SK-N-DZ (cell line): ENCODE results near the gene SDE2. TPM values are rescaled to one million over a fixed set of nuclear protein-coding genes. Genes with fewer than 3 reads are reported as not detected.
"Not testable (repeated sequence)": the region's sequence is repeated elsewhere in the genome, so short reads cannot be mapped to it uniquely, and the experiment has no call there.

Source experiments
- DNase-seq: peaks from one replicate; pipeline ENCODE4 v3.0.0-alpha.2; 2015; ENCODE audit warnings: low spot score
- polyA plus RNA-seq, 2 experiments: library from polyadenylated mRNA; depleted of rRNA; stranded (reverse); fragments of >200 nt; gene quantifications; 2 replicates each; pipeline ENCODE4 v1.2.3, GENCODE V29; 2014

Gene SDE2
- 15.7 and 18.0 TPM in 2 replicates for polyA plus RNA-seq (2014; cell fraction: cytosol; rRNA removed)
- 5.6 and 6.2 TPM in 2 replicates for polyA plus RNA-seq (2014; cell fraction: nucleus; rRNA removed)

DNA sequence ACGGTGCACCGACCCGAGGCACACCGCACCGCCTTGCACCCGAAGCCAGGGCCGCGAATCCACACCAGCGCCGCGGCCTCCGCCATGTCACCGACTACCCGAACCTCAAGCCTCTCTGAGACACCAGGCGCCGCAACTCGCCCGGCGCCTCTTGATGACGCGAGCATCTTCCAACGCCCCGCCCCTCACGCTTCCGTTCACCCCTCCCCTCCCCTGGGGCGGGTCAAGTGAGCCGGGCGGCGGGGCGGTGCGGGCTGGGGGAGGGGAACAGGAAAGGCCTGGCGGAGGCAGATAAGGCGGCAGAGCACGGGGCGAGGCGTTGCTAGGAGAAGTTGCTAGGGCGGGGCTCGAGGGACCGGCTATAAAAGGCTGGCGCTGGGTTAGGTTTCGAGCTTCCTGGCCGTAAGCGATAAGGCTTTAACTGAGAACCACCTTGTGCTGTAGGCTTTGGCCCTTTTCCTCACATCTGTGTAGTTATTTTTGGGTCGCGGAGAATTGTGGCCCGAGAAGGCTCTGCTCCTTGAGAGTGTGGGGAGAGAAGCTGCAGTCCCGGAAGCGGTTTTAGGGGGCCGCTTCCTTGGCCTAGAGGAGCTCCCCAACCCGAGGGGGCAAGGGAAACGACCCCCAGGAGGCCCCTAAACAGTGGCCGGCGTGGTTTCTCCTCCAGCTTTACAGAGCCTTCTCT lies at the start of gene SDE2:
Gene SDE2, minus strand, starts transcription at position 117 of the 685 bp plus-strand sequence. Its CDS starts 31 bp downstream, at position 86.
- peak; percentile 98 for DNase-seq

GRCh38 chr1:226048886-226049285 lies 49.7 kb upstream of the SDE2 start:
- no peak for DNase-seq

DNA sequence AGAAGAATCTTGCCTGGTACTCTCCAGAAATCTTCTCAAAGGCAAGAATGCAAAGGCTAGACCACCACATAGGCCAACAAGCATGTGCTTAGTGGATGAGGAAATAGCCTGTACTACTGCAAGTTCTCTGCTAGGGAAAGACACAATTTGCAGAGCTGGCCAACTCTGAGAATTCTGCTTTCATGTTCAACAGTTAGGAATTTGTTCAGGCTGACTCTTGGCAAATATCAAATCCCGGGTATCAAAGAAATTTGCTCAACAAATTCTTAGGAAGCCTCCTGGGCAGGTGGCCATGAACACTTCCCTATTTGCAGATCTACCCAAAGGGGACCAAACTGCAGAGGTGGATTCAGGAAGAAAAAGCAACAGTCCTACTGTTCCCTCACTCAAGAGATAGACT lies 48.4 kb upstream of the SDE2 start:
- DNase-seq = no peak

DNA sequence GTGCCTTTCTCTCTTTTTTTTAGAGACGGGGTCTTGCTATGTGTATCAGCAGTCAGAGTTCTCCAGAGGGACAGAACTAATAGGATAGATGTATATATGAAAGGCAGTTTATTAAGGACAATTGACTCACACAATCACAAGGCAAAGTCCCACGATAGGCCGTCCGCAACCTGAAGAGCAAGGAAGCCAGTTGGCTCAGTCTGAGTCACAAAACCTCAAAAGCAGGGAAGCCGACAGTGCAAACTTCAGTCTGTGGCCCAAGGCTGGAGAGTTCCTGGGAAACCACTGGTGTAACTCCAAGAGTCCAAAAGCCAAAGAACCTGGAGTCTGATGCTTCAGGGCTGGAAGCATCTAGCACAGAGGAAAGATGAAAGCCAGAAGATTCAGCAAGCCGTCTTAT lies 47.1 kb upstream of the SDE2 start:
- no peak for DNase-seq

DNA sequence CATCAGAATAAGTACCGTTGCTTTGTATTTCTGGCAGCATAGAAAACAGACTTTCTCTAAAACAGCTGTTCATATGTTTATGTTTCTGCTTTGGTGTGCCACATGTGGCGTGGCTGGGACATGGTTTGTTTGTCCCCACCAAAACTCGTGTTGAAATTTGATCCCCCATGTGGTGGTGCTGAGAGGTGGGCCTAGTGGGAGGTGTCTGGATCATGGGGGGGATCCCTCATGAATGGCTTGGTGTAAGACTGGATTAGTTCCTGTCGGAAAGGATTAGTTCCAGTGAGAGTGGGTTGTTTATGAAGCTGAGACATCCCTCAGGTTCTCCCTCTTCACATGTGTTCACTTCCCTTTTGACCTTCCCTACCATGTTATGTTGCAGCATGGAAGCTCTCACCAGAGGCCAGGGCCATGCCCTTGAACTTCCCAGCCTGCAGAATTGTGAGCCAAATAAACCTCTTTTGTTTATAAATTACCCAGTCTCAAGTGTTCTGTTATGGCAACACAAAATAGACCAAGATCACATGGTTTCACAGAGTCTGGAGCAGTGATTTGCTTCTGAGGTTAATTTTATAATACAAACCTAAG lies 45.5 kb upstream of the SDE2 start:
- DNase-seq = no peak

- no peak for DNase-seq
These were observed 42.3 kb upstream of the SDE2 start for GRCh38 chr1:226041419-226041818.

DNA sequence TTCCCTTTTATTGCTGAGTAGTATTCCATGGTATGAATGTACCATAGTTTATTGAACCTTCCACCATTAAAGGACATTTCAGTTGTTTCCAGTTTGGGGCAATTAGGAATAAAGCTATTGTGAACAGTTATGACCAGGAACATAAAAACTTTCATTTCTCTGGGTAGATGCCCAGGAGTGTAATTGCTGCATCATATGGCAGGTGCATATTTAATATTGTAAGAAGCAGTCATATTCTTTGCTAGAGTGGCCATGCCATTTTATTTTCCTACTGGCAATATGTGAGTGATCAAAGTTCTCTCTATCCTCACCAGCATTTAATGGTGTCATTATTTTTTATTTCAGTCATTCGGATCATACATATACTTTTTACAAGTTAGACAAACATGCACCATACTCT lies 39.5 kb upstream of the SDE2 start:
- DNase-seq = no peak

DNA sequence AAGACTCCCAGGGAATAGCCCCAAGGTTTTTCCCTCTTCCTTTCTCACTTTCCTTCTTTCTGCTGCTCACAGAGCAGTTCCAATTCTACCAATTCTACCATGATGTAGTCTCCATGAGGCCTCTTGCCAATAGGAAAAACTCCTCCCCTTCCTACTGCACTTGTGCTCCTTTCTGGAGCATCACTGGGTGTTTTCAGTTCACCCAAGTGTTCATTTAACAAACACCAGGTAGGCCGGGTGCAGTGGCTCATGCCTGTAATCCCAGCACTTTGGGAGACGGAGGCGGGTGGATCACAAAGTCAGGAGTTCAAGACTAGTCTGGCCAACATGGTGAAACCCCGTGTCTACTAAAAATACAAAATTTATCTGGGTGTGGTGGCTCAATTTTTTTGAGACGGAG lies 36.8 kb upstream of the SDE2 start:
- DNase-seq = no peak

DNA sequence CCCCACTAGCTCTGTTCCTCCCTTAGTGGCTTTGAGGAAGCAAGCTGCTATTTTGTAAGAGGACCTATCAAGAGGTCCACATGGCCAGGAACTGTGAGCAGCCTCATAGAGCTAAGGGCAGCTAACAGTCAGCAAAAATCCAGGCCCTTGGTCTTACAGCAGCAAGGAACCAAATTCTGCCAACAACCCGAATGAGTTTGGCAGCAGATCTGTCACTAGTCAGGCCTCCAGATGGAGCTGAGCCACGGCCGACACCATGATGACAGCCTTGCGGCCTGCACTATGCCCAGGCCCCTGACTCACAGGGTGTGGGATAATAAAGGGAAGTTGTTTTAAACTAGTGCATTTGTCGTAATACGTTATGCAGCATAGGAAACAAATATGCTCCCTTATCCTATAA lies 35.3 kb upstream of the SDE2 start:
- DNase-seq = no peak

DNA sequence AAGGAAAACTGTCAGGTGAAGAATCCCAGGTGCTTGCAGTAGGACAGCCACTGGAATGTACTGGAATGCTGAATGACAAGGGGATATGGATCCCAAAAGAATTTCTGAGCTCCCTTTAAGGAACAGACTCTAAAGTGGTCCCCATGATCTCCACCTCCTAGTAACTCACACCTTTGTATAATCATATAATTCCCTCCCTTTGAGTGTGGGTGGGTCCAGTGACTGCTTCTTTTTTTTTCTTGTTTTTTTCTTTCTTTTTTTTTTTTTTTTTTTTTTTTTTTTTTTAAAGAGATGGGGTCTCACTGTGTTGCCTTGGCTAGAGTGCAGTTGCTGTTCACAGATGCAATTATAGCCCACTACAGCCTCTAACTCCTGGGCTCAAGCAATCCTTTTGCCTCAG lies 34.8 kb upstream of the SDE2 start:
- no peak for DNase-seq

- no peak for DNase-seq
These were observed 34.4 kb upstream of the SDE2 start for GRCh38 chr1:226033582-226033981.

GRCh38 chr1:226029568-226030225 lies 30.6 kb upstream of the SDE2 start:
- DNase-seq = no peak

DNA sequence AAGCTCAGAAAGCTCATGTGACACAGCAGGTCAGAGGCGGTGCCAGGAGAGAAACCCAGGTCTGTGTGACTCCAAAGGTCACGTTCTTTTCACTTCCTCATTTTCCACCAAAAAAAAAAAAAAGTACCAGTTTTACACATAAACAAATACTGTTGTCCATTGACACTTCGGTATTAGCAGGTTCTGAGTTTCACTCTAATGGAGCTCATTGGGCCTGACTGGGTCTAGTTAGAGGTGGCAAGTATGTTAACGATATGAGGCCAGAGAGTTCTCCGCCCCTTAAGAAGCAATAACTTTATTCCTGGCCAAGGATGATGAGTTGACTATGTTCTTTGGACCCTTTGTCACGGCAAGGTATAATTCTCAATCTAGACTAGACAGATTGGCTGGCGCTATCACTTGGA lies 30.0 kb upstream of the SDE2 start:
- DNase-seq = no peak

DNA sequence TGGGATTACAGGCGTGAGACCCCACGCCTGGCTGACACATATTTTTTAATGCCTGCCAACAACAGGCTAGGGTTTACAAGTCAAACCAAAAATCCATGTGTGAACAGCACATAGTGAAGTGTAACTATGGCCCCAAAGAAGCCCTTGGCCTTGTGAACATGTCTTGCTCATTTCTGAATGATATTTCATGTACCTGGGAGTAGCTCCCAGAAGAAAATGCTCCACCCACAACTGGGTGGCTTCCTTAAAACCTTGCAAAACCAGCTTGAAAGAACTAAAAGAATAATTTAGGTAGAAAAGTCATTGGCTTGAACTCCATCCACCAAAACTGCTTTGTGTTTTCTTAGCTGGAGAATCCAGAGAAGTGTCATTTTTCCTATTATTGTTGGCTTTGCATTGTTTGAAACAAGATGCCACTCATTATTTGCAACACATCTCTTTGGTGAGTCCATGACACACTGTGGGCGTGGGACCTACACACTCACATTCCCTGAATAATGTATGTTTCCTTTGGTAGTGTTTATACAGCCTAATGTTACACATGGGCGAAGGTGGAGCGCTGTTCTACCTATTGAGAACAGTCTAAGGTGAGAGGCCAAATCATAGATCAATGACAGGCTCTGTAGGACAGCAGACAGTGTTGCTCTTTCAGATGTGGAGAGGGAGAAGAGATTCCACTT lies 28.5 kb upstream of the SDE2 start:
- DNase-seq = no peak

DNA sequence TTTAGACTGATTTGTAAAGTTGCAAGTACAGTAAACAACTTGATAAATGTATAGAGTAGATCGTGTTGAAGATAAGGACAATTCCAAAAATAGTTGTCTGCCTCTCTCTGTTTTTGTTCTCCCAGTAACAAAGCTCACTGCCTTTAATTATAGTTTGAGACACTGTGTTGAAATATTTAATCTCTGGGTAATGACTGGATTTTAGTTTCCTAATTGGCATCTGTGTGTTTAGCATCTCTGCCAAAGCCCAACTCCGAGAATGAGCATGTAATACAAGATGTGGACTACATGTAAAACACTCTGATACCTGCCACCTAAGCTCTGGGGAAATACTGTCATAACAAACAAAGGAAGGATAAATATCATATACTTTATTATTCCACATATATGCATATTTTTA lies 27.7 kb upstream of the SDE2 start:
- DNase-seq = no peak

- no peak for DNase-seq
These were observed 24.6 kb upstream of the SDE2 start for GRCh38 chr1:226023735-226024134.

- DNase-seq = no peak
These were observed 22.7 kb upstream of the SDE2 start for GRCh38 chr1:226021801-226022200.

DNA sequence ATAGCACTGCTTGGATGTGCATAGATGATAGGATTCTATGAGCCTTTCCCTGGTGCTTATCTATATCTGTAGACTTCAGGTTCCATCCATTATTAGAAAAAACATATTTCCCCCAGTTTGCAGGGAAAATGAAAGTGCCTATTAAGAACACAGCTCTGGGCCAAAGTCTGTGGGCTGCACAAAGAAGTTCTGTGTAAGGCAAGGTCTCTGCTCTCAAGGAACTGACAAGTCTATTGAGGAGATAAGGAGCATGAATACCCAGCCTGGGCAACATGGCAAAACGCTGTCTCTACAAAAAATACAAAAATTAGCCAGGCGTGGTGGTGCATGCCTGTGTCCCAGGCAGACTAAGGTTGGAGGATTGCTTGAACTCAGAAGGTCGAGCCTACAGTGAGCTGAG lies 22.3 kb upstream of the SDE2 start:
- DNase-seq = no peak

DNA sequence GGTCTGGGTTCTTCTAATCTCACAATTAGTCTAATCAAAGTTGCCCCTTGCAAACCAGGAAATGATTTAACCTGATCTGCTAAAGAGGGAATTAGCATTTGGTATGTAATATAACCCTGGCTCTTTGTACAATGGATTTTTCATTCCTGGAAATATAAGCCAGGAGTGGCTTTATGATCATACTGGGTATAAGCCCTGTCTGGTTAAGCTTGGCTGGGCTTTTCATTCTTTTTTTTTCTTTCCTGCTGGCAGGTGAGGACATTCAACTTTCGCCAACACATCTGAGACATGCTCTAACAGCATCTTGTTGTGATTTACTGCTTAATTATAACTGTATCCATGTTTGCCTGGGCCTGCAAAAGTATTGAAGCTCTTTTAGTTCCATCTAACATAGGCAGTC lies 20.4 kb upstream of the SDE2 start:
- no peak for DNase-seq

GRCh38 chr1:226017070-226017469 lies 17.9 kb upstream of the SDE2 start:
- DNase-seq = no peak

GRCh38 chr1:226009650-226010044 lies 10.5 kb upstream of the SDE2 start:
- DNase-seq = peak; percentile 24

DNA sequence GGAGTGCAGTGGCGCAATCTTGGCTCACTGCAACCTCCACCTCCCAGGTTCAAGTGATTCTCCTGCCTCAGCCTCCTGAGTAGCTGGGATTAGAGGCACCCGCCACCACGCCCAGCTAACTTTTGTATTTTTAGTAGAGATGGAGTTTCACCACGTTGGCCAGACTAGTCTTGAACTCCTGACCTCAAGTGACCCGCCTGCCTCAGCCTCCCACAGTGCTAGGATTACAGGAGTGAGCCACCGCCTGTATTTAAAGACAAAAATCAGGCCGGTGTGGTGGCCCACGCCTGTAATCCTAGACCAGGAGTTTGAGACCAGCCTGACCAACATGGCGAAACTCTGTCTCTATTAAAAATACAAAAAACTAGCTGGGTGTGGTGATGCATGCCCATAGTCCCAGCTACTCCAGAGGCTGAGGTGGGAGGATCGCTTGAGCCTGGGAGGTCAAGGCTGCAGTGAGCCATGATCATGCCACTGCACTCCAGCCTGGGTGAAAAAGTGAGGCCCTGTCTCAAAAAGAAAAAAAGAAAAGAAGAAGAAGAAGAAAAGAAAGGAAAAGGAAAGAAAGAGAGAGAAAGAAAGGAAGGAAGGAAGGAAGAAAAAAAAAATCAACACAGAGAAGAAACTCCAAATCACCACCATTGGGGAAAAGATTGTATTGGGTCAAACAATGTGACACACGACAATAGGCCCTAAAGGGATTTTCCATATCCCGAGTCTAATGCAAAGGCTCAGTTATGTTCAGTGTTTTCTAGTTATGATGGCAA lies 8.2 kb upstream of the SDE2 start:
- not testable (repeated sequence) for DNase-seq
